Glutamatergic neuron (in vitro differentiated cells): ENCODE measurements around the gene PRKAB1. TPM values are rescaled to one million over a fixed set of nuclear protein-coding genes. Genes with fewer than 3 reads are reported as not detected.

Experiments used
- DNase-seq: peaks from one replicate; pipeline ENCODE4 v3.0.0; 2022
- H3K27ac Mint-ChIP-seq: one replicate; pipeline ENCODE4 v1.8.0; 2020; ENCODE audit warnings: mild to moderate bottlenecking, mixed read lengths, inconsistent platforms; ENCODE audit not compliant: unreplicated experiment
- H3K27me3 Mint-ChIP-seq: one replicate; pipeline ENCODE4 v1.8.0; 2020; ENCODE audit warnings: mild to moderate bottlenecking, moderate library complexity, mixed read lengths, inconsistent platforms; ENCODE audit not compliant: unreplicated experiment
- H3K36me3 Mint-ChIP-seq: one replicate; pipeline ENCODE4 v1.8.0; 2020; ENCODE audit warnings: mild to moderate bottlenecking, mixed read lengths, inconsistent platforms; ENCODE audit not compliant: unreplicated experiment
- H3K4me1 Mint-ChIP-seq: one replicate; pipeline ENCODE4 v1.8.0; 2020; ENCODE audit warnings: mild to moderate bottlenecking, low read depth, mixed read lengths, inconsistent platforms; ENCODE audit not compliant: unreplicated experiment
- H3K4me3 Mint-ChIP-seq: one replicate; pipeline ENCODE4 v1.8.0; 2020; ENCODE audit warnings: mild to moderate bottlenecking, mixed read lengths, inconsistent platforms; ENCODE audit not compliant: unreplicated experiment
- H3K9me3 Mint-ChIP-seq: one replicate; pipeline ENCODE4 v1.8.0; 2020; ENCODE audit warnings: mild to moderate bottlenecking, moderate library complexity, mixed read lengths, inconsistent platforms; ENCODE audit not compliant: unreplicated experiment
- CTCF ChIP-seq: fragments of 200-600 bp; sonication (generic); IDR thresholded peaks from one replicate; pipeline ENCODE4 v1.5.0; 2021; ENCODE audit not compliant: partially characterized antibody, unreplicated experiment
- total RNA-seq: library from RNA; stranded (reverse); fragmentation: NEBNext Ultra II Directional; extraction: Animal tissue kit (Norgen Biotek cat#: 25700); gene quantifications from one replicate; pipeline ENCODE4 v1.2.1, GENCODE V29; 2021; ENCODE audit not compliant: unreplicated experiment

PRKAB1 gene
- total RNA-seq, 1 donor from 2014 or later = 37.5 TPM

GRCh38 chr12:119683816-119684215 is 15.9 kb downstream of the PRKAB1 start:
- H3K9me3 Mint-ChIP-seq = no peaks in the 10 kb centered on the region
- no peak overlapping the region for H3K4me3 Mint-ChIP-seq
- H3K36me3 Mint-ChIP-seq = no peaks in the 10 kb centered on the region
- H3K4me1 Mint-ChIP-seq = peaks cover 2% of the 10 kb centered on the region
- no peak for TF ChIP-seq CTCF
- no peak for DNase-seq
- no peak overlapping the region for H3K27ac Mint-ChIP-seq
- H3K27me3 Mint-ChIP-seq = no peaks in the 10 kb centered on the region

GRCh38 chr12:119684711-119685369 is 16.9 kb downstream of the PRKAB1 start:
- Mint-ChIP-seq H3K4me3 (no peak overlapping the region), H3K36me3 (no peaks in the 10 kb centered on the region), H3K27me3 (no peaks in the 10 kb centered on the region), H3K27ac (no peak overlapping the region), H3K9me3 (no peaks in the 10 kb centered on the region), H3K4me1 (peaks cover 2% of the 10 kb centered on the region)
- no peak for DNase-seq
- no peak for TF ChIP-seq CTCF

- no peak for DNase-seq
- no peak for TF ChIP-seq CTCF
- Mint-ChIP-seq H3K4me3 (no peak overlapping the region), H3K9me3 (no peaks in the 10 kb centered on the region), H3K4me1 (peaks cover 2% of the 10 kb centered on the region), H3K27me3 (no peaks in the 10 kb centered on the region), H3K36me3 (no peaks in the 10 kb centered on the region), H3K27ac (no peak overlapping the region)
Observed at GRCh38 chr12:119685375-119685774, 17.4 kb downstream of the PRKAB1 start.

- no peak overlapping the region for H3K4me3 Mint-ChIP-seq
- peaks cover 2% of the 10 kb centered on the region for H3K4me1 Mint-ChIP-seq
- H3K27ac Mint-ChIP-seq = no peak overlapping the region
- H3K27me3 Mint-ChIP-seq = no peaks in the 10 kb centered on the region
- no peak for DNase-seq
- no peak for TF ChIP-seq CTCF
- no peaks in the 10 kb centered on the region for H3K9me3 Mint-ChIP-seq
- H3K36me3 Mint-ChIP-seq = no peaks in the 10 kb centered on the region
Observed at GRCh38 chr12:119686355-119686754, 18.4 kb downstream of the PRKAB1 start.

GRCh38 chr12:119686776-119687175 is 18.8 kb downstream of the PRKAB1 start:
- no peaks in the 10 kb centered on the region for H3K36me3 Mint-ChIP-seq
- H3K4me3 Mint-ChIP-seq = no peak overlapping the region
- H3K9me3 Mint-ChIP-seq = no peaks in the 10 kb centered on the region
- H3K4me1 Mint-ChIP-seq = peaks cover 2% of the 10 kb centered on the region
- H3K27me3 Mint-ChIP-seq = no peaks in the 10 kb centered on the region
- no peak for TF ChIP-seq CTCF
- H3K27ac Mint-ChIP-seq = no peak overlapping the region
- no peak for DNase-seq
